HG03103 (cell line): Measurements from ENCODE around the gene FAM135A.
"Not testable (repeated sequence)": the region's sequence is repeated elsewhere in the genome, so short reads cannot be mapped to it uniquely, and the experiment has no call there.

Experiments
- ATAC-seq: cut with Tn5 transposase; IDR thresholded peaks from one replicate; pipeline ENCODE4 v1.9.1; 2021; ENCODE audit warnings: low read depth; ENCODE audit not compliant: unreplicated experiment

Gene FAM135A

DNA sequence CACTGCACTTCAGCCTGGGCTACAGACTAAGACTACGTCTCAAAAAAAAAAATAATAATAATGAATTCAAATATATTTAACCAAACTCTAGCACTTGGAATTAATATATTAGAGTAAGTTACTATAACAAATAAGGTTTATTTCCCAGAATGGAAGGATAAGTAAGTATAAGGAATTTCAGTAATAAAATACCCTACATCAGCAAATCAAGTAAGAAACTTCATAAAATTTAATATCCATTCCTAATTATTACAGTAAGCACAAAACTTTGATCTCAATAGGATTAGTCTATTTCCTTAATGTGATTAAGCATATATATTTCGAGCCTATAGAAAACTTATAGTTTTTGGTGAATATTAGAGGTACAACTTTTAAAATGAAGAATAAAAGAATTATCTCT lies 116.7 kb downstream of the FAM135A start:
- ATAC-seq, result no peak

DNA sequence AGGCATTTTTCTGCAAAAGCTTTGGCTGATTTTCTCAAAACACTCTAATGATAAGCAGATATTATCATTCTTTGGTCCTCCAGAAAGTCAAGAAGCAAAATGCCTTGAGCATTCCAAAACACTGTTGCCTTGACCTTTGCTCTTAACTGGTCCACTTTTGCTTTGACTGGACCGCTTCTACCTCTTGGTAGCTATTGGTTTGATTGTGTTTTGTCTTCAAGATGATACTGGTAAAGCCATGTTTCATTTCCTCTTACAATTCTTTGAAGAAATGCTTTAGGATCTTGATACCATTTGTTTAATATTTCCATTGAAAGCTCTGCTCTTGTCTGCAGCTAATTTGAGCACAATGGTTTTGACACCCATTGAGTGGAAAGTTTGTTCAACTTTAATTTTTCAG lies 117.8 kb downstream of the FAM135A start:
- no peak for ATAC-seq

DNA sequence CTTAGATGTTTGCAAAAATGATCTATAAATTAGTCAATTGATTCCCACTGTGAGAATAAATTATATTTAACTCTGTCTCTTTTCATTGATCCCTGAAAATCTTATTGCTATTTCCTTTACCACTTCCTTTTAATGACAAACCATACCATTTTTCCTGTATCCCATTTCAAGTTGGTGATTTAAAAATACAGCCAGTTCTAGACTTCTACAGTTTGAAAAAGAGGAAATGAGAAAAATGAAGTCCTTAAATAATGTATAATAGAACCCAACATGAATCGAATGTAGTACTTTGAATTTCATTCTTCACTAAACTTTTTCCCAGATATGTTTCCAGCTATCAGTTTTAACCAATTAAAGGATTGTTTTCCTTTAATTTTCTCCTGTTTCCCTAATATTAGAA lies 124.0 kb downstream of the FAM135A start:
- ATAC-seq, result peak; percentile 43

DNA sequence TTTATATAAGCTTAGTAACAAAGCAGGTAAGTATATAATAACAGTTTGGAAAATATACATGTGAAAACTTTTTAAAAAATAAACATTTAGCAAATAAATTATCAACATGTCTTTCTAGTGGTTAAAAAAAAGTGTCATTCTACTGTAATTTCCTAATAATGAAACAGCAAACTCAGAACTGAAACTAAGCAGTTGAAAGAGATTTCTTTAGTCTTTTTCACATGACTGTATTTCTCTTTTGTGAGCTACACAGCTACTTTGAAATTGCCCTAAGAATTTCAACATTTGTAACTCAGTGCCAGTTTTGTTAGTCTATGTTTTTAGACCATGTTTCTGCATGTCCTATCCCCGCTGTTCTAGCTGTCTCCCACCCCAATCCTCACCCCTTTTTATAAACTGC lies 125.1 kb downstream of the FAM135A start:
- peak; percentile 67 for ATAC-seq

DNA sequence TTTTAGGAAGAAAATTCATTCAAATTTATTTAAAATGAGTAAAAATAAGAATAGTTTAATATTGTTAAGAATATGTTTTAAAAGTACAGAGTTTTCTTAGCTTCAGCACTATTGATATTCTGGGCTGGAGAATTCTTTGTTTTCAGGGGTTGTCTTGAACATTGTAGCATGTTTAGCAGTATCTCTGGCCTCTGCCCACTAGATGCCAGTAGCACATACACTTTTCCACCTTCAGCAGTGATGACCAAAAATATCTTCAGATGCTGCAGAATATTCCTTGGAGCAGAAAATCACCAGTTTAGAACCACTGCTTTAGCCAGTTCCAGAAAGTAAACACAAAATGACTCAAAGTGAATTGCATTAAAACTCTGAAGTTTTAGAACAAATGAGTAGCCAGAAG lies 134.0 kb downstream of the FAM135A start:
- no peak for ATAC-seq

DNA sequence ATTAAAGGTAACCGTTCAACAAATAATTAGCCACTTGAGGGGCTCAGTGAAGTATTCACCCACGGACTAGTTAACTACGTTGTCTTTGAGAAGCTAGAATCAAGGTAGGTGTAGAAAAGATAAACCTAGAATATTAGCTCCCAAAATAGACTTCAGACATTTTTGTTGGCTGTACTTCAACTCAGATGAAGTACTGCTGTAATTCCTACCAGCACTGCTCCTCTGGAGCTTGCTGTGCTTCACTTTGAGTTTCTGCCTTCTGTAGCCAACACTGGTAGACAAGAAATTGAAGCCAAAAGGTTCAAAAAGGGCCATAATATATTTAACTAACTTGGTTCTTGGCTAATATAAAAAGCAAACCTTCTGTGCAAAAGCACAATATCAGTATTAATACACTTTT lies 134.6 kb downstream of the FAM135A start:
- no peak for ATAC-seq

DNA sequence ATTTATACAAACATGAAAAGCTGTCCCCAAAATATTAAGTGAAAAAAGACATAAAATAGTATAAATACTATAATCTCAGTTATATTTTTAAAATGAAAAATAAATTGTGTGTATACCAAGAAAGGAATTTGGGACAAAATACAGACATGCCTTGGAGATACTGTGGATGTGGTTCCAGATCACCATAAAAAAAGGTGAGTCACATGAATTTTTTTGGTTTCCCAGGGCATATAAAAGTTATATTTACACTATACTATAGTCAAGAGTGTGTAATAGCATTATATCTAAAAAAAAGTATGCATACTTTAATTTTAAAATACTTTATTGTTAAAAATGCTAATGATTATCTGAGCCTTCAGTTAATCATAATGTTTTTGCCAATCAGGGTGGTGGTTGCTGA lies 136.0 kb downstream of the FAM135A start:
- ATAC-seq, result no peak

DNA sequence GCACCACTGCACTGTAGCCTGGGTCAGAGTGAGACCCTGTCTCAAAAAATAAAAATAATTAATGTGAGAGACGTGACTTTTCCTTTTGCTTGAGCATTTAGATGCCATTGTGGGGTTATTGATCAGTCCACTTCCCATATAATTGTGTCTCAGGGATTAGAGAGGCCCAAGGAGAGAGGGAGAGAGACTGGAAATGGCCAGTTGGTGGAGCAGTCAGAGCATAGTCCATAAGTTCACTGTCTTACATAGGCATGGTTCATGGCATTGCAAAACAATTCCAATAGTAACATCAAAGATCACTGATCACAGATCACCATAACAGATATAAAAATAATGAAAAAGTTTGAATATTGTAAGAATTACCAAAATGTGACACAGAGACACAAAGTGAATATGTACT lies 138.3 kb downstream of the FAM135A start:
- no peak for ATAC-seq

DNA sequence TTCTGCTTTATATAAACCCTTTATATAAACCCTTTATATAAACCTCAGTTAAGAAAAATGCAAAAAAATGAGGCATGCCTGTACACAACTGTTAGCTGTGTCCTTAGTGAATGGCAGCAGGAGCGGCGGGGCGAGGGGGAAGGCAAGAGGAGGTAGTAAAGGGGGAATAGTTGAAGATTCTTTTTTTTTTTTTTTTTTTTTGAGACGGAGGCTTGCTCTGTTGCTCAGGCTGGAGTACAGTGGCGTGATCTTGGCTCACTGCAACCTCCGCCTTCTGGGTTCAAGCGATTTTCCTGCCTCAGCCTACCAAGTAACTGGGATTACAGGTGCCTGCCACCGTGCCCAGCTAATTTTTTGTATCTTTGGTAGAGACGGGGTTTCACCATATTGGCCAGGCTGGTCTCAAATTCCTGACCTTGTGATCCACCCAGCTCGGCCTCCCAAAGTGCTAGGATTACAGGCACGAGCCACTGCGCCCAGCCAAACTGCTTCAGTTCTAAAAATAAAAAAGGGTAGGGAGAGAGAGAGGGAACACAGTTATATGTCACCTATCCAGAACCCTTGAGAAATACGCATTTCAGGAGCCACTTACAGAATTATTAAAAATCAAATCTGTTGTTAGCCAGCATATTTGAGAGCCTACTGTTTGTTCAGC lies 139.1 kb downstream of the FAM135A start:
- ATAC-seq, result not testable (repeated sequence)

DNA sequence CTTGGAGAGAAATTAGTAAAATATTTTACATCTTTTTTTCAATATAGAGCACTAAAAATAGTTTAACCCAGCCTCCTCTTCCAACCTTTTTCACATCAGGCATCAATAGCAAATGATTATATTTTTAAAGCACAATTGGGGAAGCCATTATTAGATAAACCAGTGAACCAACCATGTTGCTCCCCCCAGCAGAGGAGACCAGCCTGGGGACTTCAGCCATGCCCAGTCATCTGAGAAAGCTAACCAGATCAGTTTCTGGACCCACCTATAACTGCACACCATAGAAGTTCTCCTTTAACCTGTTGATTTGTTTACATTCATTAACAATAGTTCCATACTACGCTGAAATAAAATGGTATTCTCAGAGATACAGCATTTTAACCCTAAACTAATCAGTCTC lies 139.7 kb downstream of the FAM135A start:
- no peak for ATAC-seq

DNA sequence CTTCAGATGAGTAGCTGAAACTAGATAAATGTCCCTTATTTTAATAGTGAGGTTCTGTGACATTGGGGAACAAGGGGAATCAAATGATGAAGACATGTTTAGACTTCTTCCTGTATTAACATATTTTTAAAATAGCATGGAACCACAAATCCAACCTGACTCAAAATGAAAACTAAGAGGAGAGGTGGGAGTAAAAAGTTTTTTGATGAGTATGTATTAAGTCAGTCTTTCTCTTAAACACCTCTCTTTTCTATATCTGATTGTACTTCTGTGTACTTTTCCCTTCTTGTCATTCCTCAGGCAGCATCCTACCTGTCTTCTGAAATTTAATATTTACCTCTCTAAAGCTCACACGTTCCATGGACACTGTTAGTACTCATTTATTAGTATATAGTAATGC lies 144.7 kb downstream of the FAM135A start:
- no peak for ATAC-seq

DNA sequence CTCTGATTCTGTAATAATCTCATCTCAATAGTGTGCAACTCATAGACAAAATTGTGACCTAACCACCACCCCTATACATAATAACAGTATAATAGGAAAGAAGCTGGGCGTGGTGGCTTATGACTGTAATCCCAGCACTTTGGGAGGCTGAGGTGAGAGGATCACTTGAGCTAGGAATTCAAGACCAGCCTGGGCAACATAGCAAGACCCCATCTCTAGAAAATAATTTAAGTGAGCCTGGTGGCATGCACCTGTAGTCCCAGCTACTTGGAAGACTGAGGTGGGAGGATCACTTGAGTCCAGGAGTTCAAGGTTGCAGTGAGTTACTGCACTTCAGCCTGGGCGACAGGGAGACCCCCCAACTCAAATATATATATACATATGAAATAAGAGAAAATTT lies 149.1 kb downstream of the FAM135A start:
- ATAC-seq, result not testable (repeated sequence)

DNA sequence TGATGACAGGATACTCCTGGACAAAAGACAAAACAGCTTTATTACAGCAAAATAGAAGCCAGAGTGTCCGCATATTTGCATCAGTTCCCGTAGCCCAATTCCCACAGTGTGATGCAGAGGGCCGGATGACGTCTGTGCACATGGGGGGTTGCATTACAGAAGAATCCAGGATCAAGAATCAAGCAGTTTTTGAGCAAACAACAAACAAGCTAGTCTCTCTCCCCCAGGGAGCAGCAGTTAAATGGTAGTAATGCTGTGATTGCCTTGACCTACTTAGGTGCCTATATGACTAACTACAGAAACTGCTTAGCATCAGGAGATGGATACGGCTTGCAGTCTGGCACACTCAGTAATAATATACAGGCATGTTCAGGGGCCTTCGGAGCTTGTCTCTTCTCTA lies 150.2 kb downstream of the FAM135A start:
- no peak for ATAC-seq

DNA sequence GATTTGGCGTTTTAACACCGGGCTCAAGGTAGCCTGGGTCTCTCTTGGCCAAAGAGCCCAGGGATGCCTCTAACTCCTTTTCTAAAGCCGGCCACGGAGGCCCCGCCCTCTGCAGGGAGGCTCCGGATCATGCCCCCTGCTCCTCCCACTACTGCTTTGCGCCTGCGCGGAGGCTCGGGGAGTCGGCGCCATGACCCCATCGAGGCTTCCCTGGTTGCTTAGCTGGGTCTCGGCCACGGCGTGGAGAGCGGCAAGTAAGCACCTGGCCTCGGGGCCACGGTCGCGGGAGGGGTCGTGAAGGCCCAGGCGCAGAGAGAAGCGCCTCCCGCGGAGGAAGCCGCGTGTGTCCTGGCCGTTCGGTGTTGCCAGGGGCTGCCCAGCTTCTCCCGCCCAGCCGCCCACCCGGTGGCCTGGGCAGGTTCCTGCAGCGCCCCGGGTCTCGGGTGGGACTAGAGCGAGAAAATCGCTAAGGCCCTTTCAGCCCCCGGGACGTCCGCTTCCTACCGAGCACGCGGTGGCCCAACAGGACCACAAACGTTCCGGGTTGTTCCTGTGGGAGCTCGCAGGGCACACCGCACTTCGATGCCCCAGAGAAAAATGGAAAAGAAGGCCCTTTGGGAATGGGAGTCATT lies 153.6 kb downstream of the FAM135A start, which contains the start of gene SDHAF4:
Gene SDHAF4 (plus strand): TSS at position 180 of the 632 bp plus-strand sequence. CDS start 11 bp downstream, at position 191.
- ATAC-seq, result peak; percentile 99

DNA sequence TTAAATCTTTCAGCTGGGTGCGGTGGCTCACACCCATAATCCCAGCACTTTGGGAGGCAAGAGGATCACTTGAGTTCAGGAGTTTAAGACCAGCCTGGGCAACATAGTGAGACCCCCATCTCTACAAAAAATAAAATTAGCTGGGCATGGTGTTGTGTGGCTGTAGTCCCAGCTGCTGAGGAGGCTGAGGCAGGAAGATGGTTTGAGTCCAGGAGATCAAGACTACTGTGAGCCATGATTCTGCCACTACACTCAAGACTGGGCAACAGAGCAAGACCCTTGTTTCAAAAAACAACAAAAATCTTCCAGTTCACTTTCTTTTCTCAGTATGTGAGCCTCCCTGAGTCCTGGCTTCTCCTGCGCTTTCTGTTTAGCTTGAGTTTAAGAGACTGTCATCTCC lies 161.3 kb downstream of the FAM135A start:
- ATAC-seq, result no peak

DNA sequence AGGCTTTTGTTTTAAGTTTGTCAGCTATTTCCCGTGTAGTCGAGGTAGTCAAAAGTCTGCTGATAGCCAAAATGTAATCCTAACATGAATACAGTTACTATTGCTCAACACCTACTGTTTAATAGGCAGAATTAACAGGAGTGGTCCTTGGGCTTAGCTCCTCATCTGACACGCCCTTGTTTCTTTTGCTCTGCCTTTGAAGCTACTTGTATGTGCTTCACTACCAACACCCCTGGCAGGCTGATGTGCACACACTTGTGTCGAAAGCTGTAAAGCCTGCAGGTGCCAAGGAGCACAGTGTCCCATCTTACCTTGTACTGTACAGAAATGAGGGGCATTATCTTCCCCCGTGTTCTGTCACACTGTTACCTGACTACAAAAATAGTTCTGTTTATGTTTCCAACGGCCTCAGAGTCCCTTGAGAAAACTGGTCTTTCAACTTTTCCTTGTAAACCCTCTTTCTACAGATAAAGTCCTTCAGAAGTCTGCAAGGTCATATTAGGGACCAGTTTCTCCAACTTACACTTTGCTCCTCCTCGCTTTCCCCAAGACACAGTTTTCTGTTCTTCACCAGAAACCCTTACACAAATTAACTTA lies 162.7 kb downstream of the FAM135A start:
- ATAC-seq, result no peak

DNA sequence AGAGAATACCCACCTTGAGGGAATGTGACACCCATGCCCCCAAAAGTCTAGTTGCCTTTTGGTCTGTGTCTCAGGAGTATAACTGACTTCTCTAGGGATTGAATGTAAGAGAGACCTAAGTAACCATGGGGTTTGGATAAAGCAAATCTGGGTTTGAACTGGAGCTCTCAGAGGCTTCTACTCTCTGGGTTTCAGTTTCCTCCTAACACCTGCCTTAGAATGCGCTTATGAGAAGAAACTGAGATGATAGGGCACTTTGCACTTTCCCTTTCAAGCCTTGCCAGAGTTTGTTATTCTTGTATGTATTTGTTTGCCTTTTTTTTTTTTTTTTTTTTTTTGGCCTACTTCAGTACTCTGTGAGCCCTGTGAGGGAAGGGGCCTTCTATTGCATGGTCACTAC lies 172.8 kb downstream of the FAM135A start:
- ATAC-seq, result peak; percentile 54

DNA sequence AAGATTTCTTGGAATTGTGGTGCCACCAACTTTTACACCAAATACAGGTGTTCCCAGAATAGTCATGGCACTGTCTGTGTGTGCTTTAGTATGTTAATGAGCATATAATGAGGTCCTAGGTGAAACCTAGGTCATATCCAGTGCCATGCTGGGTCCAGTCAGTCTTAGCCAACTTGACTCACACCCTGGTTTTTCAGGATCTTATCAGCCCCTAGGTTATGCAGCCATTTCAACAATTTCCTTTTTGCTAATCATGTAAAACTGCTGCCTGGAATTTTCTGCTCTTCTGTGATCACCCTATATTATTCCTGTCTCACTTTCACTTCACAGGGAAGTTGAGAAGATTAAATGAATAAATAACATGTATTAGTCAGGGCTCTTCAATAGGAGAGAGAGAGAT lies 177.1 kb downstream of the FAM135A start:
- no peak for ATAC-seq

DNA sequence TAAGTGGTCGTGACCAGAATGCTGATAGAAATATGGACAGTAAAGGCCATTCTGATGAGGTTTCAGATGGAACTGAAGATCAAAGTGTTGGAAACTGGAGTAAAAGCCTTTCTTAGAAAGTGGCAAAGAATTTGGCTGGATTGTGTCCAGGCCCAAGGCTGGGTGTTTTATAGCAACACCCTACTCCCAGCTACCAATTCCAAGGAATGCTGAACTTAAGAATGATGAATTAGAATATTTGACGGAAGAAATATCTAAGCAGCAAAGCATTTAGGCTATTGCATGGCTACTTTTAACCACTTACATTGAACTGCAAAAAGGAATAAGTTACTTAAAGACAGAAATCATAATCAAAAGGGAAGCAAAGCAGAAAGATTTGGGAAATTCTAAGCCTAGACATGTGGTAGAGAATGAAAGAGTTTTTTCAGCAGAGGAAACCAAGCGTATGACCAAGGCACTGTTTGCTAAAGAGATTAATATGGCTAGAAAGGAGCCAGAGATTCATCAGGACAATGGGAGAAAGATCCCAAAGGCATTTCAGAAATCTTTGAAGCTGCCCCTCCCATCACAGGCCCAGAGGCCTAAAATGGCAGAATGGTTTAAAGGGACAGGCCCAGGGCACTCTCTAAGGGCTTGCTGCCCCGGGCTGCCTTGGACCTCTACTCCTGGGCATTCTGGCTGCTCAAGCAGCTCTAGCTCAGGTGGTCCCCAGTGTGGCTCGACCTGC lies 179.2 kb downstream of the FAM135A start:
- ATAC-seq, result no peak

DNA sequence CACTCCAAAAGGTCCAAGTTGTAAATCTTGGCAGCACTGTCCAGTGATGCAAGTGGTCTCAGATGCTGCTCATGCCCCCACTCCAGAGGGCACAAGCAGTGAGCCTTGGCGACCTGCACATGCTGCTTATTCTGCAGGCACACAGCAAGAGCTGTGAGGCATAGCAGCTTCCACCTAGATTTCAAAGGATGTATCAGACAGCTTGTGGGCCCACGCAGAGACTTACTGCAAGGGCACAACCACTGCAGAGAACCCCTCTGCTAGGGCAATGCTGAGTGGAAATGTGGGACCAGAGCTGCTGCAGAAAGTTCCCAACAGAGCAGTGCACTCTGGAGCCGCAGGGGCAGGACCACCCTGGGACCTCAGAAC lies 179.8 kb downstream of the FAM135A start:
- no peak for ATAC-seq

DNA sequence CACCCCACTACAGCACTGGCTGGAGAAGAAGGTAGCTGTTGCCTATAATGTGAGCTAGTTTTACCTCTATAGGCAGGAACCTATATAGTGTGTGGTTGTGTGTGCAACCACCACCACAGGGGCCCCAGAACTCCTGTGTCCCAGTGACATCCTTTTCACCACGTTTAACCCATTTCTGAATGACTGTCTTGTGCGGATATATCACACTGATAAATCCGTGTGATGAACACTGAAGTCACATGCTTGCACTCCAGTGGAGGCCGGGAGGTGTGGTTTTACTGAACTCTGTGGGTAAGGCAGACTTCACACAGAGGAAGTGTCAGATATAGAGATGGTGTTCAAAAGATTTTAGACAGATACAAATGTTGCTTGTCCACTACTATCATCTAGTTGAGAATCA lies 185.9 kb downstream of the FAM135A start:
- ATAC-seq, result no peak
